Epidermal melanocyte (primary cell): ENCODE results near the gene TRMT1.

Experiments used
- DNase-seq: peaks from one replicate; pipeline ENCODE4 v3.0.0; 2011; ENCODE audit warnings: low spot score; ENCODE audit not compliant: insufficient read length

Gene TRMT1

DNA sequence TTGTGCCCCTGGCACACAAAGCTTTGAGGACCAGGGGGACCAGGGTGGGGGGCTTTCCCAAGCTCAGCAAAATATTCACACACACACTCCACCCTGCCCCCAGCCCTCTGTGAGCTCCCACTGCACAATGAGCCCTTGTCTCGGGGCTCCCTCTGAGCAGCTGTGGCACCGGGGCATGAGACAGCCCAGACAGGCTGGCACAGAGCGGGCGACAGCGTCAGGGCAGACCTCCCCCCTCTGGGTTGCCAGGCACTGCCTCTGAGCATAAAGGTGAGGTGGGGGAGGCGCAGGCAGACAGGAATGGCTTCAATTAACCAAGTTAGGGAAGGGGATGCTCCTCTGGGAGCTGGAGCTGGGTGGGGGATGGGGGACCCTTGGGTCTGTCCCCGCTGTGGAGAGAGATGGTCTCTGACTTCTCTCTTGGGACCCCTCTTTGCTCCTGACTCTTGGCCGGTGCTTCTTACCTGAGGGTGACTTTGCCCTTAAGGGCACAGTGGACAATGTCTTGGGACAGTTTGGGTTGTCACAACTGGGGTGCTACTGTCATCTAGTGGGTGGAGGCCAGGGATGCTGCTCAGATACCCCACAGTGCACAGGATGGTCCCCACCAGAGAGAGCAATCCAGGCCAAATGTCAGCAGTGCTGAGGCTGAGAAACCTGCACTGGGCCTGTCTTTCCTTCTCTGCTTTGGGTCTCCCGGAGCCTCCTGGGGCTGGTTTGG, 44.2 kb downstream of the TRMT1 start:
- no peak for DNase-seq

DNA sequence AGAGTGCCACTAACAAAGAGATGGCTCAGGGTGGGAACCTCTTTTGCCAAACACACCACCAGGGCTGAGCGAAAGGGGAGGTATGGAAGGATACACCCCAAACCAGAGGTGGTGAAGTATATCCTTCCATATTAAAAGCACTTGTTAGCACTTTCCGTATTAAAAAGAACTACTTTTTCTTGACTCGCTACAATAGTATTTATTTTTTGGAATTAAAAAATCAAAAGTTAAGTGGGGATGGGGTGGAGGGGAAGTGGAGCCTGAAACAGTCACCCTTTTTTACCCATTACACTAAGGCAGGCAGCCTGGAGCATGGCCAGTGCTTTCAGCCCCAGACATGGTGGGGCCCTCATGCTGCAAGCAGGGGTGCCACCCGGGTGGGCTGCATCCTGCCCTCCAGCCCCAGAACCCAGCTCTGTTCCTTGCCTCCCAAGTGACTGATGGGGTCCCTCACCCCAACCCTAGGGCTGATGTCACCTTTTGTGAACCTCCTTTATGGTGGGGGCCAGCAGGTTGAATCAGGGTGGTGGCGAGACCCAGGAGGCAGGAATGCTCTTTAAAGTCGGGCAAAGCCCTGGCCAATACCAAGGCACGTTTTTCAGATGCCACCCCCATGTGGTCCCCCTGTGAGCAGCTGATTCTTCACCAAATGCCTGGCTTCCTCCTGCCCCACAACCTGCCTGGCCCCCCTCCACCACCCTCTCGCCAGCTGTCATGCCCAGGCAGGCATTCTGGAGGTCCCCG, 44.9 kb downstream of the TRMT1 start:
- DNase-seq = no peak

DNA sequence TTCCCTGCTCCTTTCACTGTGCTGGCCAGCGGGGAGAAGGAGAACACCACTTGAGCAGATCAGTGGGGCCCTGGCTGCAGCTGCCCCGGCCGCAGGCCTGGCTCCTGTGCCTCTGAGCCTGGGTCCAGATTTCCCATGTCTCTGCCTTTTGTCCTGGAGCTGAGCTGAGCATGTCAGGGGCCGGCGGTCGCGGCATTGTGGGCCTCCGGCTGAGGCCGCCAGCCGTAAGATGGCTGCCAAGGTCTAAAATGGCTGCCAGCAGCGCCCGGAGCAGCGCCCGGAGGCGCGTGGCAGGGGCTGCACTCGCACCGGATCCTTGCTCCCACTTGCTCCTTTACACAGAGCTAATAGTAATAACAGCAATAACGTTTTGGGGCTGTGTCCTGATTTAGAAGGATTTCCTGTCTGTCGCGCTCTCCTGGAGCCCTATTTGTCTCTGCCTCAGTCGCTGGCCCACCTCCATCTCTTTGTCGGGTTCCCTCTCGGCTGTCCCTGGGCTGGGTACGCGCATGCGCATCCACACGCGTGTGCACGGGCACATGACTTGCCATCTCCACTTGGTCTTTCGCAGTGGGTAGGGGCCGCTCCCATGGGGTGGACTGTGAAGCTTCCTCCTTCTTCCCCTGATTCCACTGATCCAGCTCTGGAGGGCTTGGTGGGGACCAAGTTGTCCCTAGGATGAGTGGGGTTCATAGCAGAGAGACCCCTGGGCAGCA, 46.0 kb downstream of the TRMT1 start:
- DNase-seq = no peak

DNA sequence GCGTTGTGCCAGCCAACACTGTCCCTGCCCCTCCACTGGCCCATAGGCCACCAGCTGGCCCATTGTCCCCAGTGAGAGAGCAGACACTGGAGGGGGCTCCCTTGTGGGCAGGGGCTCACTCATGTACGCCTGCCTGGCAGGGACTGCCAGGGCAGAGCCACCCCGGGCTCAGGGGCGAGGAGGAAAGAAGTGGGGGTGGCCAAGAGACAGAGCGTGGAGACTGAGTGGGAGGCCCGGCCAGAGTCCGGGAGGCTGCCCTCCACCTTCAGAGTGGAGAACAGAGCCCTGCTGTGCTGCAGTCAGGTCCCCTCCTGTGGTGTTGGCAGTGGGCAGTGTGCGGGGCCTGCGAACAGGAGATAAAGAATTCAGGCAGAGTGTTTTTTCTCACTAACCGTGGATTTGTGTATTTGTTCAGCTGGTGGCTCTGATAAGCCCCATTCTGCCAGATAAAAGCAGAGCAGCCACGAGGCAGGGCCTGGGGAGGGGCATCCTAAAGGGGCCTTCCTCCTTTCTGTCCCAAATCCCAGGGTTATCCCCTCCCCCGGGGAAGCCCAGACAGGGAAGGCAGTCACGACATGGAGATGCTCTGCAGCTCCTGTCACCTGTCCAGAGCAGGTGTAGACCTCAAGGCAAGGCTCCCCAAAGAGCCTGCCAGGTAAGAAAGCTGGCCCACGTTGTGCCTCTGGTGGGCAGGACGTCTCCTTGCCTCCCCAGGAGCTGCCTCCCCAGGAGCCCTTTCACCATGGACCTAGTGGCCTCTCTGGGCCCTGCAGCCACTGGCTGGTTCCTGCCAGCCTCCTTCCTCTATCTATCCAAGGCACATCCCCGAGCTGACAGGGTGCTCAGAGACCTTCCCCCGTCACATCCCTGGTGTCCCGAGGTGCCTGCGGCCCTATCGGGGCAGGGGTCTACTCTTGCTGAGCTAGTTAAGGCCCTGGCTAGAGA, 46.9 kb downstream of the TRMT1 start:
- DNase-seq = no peak

DNA sequence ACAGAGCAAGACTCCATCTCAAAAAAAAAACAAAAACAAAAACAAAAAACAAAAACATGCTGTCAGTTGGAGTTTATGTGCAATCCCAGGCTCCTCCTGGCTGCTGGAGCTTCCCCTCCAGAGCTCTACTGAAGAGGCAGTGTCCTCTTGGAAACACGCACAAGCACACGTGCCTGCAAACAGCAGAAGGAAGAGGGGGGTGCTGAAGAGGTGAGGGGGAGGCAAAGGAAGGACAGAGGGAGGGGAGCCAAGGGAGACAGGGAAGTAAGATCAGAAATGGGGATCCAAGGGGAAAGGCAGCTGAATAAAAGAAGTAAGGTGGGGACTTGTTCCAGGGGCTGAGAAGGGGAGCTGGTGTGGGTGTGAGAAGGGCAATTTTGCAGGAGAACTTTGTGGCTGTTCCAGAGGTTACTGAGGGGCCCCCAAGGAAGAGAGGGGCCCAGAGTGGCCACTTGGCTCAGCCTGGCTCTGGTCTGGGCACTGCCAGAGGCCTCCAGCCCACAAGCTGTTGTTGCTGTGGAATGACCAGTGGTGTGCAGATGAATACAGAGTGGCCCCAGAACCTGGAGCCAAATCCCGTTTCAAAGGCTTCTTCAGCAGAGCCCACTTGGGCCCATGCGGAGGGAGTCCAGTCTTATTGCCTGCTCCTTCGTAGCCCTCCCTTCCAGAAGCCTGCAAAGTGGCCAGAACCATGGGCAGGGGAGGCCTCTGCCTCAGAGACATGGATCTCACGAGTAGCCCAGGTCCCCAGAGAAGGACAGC, 48.3 kb downstream of the TRMT1 start:
- no peak for DNase-seq

DNA sequence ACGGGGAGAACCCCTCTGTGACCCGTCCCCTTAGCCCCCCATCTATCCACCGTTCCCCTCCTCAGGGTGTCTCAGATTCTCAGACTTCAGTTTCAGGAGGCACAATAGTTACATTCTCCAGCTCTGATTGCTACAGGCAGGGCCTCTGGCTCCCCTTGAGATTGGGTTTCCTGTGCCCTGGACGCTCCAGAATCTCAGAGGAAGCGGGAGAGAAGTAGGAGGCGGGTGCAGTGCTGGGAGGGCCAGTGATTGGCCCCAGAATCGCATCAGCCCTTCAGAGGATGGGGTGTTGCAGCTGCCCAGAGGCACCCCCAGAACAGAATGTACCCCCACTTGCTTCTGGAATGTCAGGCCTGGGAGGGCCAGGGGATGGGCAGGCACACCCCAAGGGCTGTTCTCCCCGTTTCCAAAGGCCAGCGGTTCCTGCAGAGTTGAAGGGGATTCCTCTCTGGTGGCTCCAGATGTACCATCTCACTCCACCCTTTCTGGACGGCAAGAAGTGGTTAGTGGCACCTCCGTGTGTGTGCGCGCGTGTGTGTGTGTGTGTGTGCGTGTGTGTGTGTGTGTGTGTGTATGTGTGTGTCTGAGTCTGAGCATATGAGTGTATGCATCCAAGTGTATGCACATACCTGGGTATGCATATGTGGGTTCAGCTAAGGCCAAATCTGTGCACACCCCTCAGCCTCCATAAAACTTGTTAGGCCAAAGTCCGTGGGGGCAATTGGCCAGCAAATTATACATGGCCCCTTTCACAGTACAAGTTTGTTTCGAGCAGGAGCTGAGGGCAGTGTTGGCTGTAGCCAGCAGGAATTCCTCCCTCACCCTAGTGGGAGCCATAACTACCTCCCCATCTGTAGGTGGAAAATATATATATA, 49.4 kb downstream of the TRMT1 start:
- no peak for DNase-seq

DNA sequence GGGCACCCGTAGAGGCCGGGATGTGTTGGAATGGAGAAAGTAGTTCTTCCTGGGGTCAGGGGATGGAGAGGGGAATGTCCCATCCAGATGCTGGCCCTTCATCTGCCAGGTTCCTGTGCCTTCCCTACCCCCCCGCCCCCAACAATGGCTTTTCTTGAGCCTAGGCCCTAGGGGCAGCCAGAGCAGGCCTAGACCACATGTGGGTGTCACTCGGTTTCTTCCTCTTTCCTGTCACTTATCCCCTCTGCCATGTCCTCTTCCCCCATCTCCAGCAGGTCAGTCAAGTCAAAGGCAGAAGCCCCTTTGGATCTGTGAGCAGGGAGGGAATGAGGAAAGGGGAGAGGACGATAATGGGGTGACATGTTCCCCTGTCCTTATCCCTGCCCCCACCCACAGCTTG, 50.3 kb downstream of the TRMT1 start:
- DNase-seq = no peak

DNA sequence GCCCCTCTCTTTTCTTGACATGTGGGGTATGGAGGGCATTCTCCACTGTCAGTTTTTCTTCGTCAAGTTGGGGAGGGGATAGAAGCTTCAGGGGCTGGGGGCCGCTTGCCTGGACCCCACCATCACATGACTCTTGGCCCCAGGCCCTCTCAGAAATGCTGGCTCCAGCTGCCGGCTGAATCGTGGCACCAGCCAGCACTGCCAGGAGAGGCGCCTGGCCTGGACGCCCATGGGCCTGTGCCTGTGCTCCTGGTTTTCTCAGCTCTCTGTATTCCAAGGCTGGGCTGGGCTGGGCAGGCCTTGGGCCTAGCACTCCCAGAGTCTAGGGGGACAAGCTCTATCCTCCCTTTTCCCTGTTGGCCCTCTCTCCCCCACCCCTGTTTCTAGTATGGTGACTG, 52.4 kb downstream of the TRMT1 start:
- no peak for DNase-seq

DNA sequence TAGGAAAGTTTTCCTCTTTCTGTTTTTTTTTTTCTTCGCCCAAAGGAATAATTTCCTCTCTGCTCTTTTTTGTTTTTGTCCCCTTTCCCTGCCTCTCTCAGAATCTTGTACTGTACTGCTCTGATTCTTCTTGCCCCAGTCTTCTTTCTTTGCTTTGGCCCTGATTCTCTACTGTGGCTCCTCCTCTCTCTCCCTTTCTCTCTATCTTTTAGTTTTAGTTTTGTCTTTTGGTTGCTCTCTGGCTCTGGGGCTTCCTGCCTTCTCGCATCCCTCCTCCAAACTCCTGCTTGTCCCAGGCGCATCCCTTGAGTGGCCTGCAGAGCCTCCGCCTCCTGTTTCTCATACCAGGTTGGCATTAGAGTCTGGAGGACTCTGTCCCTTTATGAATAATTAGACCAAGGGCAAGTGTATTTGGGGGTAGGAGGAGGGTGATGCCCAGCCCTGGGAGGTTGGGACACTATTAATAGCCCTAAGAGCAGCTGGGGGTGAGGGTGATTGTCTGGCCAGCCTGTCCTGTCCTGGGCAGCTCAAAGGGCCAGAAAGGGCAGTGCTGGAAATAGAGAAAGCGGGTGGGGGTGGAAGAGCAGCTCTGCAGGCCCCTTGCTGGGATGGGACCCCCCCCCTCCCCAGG, 53.0 kb downstream of the TRMT1 start:
- DNase-seq = no peak

DNA sequence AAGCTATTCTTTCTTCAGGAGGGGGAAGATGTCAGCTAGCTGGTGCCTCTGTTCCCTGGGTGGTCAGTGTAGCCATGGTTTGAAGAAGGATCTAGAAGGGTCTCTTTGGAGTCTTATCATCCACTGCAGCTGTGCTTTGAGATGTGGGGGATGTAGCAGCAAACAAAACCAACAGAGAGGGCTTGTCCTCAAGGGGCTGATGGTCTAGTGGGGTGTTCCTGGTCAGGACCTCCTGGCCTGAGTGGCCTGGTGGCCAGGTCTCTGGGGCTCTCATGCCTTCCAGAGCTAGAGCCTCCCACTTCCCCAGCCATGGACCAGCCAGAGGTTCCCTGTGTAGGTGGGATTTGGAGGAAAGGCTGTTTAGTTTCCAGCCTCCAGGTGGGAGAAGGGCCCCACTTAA, 54.2 kb downstream of the TRMT1 start:
- DNase-seq = no peak

DNA sequence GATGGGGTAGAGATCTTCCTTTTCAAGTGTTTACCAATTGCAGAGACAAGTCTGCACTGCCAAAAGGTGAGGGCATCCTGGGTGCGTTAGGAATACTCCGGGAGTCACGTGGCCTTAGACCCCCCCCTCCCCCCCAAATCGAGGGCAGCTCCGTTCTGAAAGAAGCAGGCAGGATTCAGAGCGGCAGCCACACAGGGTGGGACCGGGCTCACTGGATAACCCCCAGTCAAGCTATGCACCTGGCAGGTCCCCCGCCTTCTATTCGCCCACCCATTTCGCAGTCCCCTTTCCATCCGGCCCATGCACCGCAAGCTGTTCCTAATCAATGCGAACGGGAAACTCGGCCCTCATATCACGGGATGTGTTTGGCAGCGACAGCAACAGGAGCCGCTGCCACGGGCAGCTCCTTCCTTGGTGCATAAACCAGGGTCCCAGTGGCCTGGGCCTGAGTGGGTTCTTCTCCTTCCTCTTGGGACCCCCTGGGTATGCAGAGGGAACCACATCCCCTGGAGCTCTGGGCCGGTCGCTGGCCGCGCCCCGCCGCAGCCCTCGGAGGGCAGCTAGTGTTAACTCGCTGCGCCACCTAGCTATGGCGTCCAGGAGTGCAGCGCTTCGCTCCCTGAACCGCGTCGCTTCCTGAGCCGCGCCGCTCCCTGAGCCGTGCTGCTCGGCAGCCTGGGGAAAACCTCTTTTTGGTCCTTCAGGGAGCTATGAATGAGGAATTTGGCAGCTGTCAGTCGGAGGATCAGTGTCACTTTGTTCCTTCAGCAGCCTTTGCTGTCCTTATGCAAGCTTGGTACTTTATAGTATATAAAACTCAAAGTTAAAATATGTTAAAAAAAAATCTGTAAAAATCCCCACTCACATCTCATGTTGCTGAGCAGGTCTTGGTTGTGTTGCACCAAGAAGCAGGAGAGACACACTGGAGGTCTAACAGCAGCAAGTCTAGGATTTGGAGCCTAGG, 55.3 kb downstream of the TRMT1 start:
- peak; percentile 84 for DNase-seq

DNA sequence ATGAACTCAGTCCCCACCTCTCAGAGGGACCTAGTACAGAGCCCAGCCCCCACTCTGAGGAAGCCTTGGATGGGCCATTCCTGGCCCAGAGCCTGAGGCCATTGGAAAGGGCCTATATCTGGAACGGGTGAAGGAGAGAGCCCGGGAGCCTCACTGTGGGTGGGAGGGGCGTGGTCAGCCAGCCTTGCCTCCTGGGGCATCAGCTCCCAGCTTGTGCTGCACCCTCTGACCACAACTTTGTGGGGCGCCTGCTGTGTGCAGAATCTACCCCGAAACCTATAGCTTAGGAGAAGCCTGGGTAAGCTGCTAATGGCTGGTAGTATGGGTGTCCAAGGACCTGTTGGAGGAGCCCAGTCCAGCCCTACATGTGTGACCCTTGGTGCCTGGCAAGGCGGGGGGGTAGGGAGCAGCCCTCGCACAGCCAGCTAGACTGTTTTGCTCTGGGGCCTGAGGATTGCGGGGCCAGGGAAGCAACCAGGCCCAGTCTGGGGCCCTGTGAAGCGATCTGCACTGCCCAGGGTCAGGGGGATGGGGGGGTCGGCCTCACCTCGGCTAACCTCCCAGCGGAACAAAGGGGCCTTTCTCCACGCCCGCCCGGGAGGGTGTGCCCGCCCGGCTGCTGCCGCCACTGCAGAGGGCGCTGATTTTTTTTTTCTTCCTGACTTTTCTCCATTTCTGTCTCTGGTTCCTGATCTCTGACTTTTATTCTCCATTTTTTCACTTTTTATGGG, 56.1 kb downstream of the TRMT1 start:
- DNase-seq = peak; percentile 79

DNA sequence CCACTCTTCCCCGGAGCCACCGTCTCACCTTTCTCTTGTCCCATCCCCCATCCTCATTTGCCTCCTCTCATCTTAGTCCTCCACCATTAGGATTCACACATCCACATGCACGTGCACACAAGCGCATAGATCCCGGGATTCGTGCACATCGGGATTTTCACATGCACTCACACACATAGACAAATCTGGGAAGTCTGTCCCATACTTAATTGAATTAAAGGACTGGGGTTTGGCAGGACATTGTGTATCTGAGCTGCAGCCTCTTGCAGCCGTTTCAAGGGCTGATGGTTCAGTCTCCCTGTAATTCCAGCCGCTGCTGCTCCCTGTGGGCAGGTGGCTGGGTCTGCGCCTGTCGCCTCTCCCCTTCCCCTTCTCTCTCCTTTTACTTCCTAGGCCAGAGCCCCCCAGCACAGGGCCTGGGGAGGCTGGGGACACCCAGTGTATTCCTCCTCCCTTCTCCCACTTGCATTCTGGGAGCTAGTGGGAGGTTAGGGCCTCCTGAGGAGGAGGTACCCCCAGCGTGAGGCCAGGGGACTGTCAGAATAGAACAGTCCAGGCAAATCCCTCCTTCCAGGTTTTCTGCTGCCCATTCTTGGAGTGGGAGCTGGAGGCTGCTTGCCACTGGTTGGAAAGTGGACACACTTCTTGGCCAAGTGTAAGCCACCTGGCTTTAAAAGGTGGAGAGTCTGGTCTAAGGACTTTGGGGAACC, 57.4 kb downstream of the TRMT1 start:
- DNase-seq = no peak

DNA sequence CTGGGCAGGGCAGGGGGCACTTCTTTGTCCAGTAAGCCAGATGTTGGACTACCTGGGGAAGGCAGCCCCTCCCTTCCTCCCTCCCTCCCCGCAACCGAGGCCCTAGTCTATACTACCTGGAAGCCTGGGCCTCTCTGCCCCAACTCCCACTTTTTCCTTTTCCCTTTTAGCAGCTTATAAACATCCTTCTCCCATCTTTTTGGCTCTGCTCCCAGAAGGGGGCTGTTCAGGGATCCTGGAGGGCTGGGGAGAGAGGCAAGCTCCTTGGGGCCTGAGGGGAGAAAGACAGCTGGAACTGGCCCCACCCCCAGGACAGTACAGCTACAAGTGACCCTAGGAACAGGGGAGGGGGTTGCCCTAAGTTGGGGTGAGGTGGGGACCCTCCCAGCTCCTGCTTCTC, 58.8 kb downstream of the TRMT1 start:
- DNase-seq = no peak

DNA sequence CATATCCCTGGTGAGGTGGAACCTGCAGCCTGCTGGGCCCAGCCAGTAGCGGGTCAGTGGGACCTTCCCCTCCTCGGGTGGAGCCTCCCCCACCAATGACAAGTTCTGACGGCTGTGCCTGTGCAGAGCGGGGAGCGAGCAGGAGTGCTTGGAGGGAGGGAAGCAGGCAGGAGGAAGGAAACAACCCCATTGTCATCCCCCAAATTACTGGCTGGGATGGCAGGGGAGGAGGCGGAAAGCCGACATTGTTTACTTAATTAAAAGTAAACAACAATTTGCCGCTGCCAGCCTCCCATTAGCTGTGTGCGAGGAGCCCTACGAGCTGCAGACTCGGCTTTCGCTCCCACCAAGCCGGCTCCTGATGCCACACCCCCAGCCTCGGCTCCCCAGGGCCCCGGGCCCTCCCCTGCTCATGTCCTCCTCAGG, 59.4 kb downstream of the TRMT1 start:
- no peak for DNase-seq

DNA sequence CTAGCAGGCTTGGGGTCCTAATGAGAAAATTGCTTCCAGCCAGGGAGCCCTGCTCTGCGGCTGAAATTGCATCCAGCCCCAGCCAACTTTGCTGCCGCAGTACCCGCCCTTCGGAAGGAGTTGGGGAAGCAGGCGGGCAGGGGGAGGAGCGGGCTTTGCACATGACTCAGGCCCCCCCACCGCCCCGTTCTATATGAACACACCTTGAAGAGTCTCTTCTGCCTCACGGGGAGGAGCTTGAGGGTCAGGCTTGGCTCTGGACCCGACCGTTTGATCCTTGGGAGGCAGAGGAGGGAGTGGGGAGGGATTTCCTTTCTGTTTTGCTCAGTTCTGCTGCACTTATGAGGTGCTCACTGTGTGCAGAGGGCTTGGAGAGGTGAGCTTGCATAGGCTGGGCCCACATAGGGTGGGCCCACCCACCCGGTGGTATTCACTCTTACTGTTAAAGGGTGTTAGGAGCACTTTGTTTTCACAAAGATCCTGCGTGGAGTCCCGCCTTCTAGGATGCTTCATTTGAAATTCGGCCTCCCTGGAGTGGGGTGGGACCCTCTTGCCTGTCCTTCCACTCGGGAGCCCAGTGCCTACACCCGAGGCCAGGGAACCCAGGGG, 60.4 kb downstream of the TRMT1 start:
- DNase-seq = no peak
